Panc1 (cell line): Measurements from ENCODE around the gene VPS33B.

Experiments used
- CTCF ChIP-seq: fragments of 450-650 bp; IDR thresholded peaks from 2 replicates; pipeline ENCODE4 v1.5.1; 2017; ENCODE audit warnings: mild to moderate bottlenecking
- POLR2AphosphoS5 ChIP-seq: IDR thresholded peaks from 2 replicates; pipeline ENCODE4 v1.6.1; 2012; ENCODE audit warnings: mild to moderate bottlenecking, low read depth, low read length, moderate library complexity

DNA sequence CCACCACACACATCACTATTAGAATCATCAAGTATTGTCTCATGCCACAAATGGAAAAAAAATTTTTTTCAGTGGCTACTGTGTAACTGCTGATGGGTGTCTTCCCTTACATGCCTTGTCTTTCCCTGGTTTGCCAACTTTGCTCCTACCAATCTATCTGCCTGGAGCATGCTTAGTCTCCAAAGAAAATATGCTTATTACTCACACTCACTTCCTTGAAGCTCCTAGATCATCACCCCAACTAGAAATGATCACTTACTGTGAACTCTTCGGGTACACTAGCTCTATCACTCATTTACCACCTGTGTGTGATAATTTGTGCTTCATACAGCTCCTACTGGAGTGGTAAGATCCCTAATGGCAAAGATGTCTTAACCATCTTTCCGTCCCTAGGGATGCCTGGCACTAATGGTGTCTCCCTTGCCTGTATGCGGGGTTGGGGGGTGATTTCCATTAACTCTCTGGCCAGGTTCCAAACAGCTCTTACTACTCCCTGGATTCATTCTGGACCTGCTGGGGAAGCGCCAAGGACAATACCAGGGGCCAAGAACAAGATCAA is 799 bp downstream of the VPS33B start:
- no peak for TF ChIP-seq CTCF
- no peak for TF ChIP-seq POLR2AphosphoS5
